HCT116 (cell line): ENCODE data around the gene ABRAXAS1. TPM values are rescaled to one million over a fixed set of nuclear protein-coding genes. Genes with fewer than 3 reads are reported as not detected.

Experiments
- ATAC-seq: fragments of 200-7000 bp; cut with Tn5 transposase; 2 replicates; pipeline ENCODE4 v1.9.1; 2020; ENCODE audit warnings: mild to moderate bottlenecking, moderate library complexity
- BruUV-seq: library from RNA; stranded (reverse); fragments of 400-500 nt; replicated peaks from 2 replicates; lab custom pipeline; 2021; lab: Mats Ljungman, UMichigan
- CTCF ChIA-PET: fragments of 300-600 bp; sonication (Branson Sonifier 250); formaldehyde crosslinking; loops from one replicate; lab custom pipeline; 2021; ENCODE audit warnings: antibody characterized with exemption; lab: Charles Lee
- POLR2A ChIA-PET: fragments of 300-600, 350-600 bp; sonication (Branson Sonifier 250); formaldehyde crosslinking; loops from one replicate; lab custom pipeline; 2021; ENCODE audit warnings: antibody characterized with exemption; lab: Charles Lee
- RAD21 ChIA-PET, 2 experiments: fragments of 300-600 bp; sonication (Branson Sonifier 250); formaldehyde crosslinking; loops; one replicate each; lab custom pipeline; 2023; ENCODE audit warnings: low total read pairs in 2 of 2; ENCODE audit not compliant: uncharacterized antibody in 2 of 2, unreplicated experiment in 2 of 2, low non-redundant PET in 1 of 2; lab: Charles Lee
- DNase-seq: peaks from one replicate; pipeline ENCODE4 v3.0.0-alpha.2; 2010; ENCODE audit warnings: low read depth, low spot score
- H2AFZ ChIP-seq: fragments of 200-600 bp; shearing (Covaris generic), sonication (generic); 2 replicates; pipeline ENCODE4 v1.6.1; 2017; ENCODE audit warnings: low read depth, mixed run types, mixed read lengths, antibody characterized with exemption, low read length; ENCODE audit not compliant: poor library complexity, severe bottlenecking
- H3K27ac ChIP-seq: 2 replicates; pipeline ENCODE4 v1.5.1; 2012; ENCODE audit warnings: low read depth, low read length
- H3K27me3 ChIP-seq: fragments of 200-600 bp; sonication (generic); 2 replicates; pipeline ENCODE4 v1.6.1; 2016; ENCODE audit warnings: mixed run types, low read length, mixed read lengths; ENCODE audit not compliant: insufficient read depth
- H3K36me3 ChIP-seq, 2 experiments: fragments of 200-500 bp in 1 of 2; fragments of 200-600 bp in 1 of 2; sonication (Bioruptor generic) in 1 of 2; sonication (generic) in 1 of 2; 2 replicates each; pipeline versions ENCODE4 v1.5.1 to v1.6.1; 2014 to 2016; ENCODE audit warnings: low read length in 2 of 2, inconsistent platforms in 1 of 2, mixed read lengths in 1 of 2, mixed run types in 1 of 2; ENCODE audit not compliant: insufficient read depth in 2 of 2, control insufficient read depth in 1 of 2
- H3K4me1 ChIP-seq, 2 experiments: fragments of 200-600 bp in 1 of 2; sonication (generic) in 1 of 2; 2 replicates each; pipeline versions ENCODE4 v1.5.1 to v1.6.1; 2012 to 2017; ENCODE audit warnings: low read length in 2 of 2, inconsistent platforms in 1 of 2, mild to moderate bottlenecking in 1 of 2, mixed read lengths in 1 of 2, mixed run types in 1 of 2, moderate library complexity in 1 of 2; ENCODE audit not compliant: insufficient read depth in 2 of 2, control insufficient read depth in 1 of 2
- H3K4me2 ChIP-seq: fragments of 200-600 bp; sonication (generic); 2 replicates; pipeline ENCODE4 v1.6.1; 2017; ENCODE audit warnings: mixed run types, low read length, mixed read lengths
- H3K4me3 ChIP-seq, 2 experiments: fragments of 200-600 bp in 1 of 2; sonication (generic) in 1 of 2; replicated peaks in 1 of 2; 2 replicates each; pipeline ENCODE4 v1.5.1; 2011 to 2016; ENCODE audit warnings: low read length in 2 of 2, control low read depth in 1 of 2, low read depth in 1 of 2, mild to moderate bottlenecking in 1 of 2, mixed read lengths in 1 of 2, mixed run types in 1 of 2
- H3K79me2 ChIP-seq: fragments of 200-600 bp; sonication (generic); 2 replicates; pipeline ENCODE4 v1.6.1; 2017; ENCODE audit warnings: mild to moderate bottlenecking, mixed run types, low read length, moderate library complexity, mixed read lengths; ENCODE audit not compliant: insufficient read depth
- H3K9ac ChIP-seq: fragments of 200-600 bp; sonication (generic); 2 replicates; pipeline ENCODE4 v1.6.1; 2016; ENCODE audit warnings: low read length, mixed read lengths
- H3K9me2 ChIP-seq: fragments of 200-600 bp; sonication (generic), shearing (Covaris generic); 2 replicates; pipeline ENCODE4 v1.6.1; 2017; ENCODE audit warnings: mixed run types, mild to moderate bottlenecking, moderate library complexity; ENCODE audit not compliant: insufficient read depth
- H3K9me3 ChIP-seq, 2 experiments: fragments of 200-500 bp in 1 of 2; fragments of 200-600 bp in 1 of 2; sonication (Bioruptor generic) in 1 of 2; sonication (generic) in 1 of 2; 2 replicates each; pipeline ENCODE4 v1.6.1; 2014 to 2017; ENCODE audit warnings: low read length in 2 of 2, mixed read lengths in 2 of 2, inconsistent platforms in 1 of 2, low read depth in 1 of 2, mild to moderate bottlenecking in 1 of 2, mixed run types in 1 of 2, moderate library complexity in 1 of 2; ENCODE audit not compliant: control insufficient read depth in 1 of 2, insufficient read depth in 1 of 2
- H4K20me1 ChIP-seq: fragments of 200-600 bp; sonication (generic), shearing (Covaris generic); 2 replicates; pipeline ENCODE4 v1.6.1; 2017; ENCODE audit warnings: mixed run types, mild to moderate bottlenecking, moderate library complexity; ENCODE audit not compliant: insufficient read depth
- CBX3 ChIP-seq: IDR thresholded peaks from 2 replicates; pipeline ENCODE4 v1.6.1; 2012; ENCODE audit warnings: low read depth
- CEBPB ChIP-seq: IDR thresholded peaks from 2 replicates; pipeline ENCODE4 v1.6.1; 2012; ENCODE audit warnings: low read depth
- EZH2 ChIP-seq: fragments of 200-600 bp; sonication (generic); IDR thresholded peaks from 2 replicates; pipeline ENCODE4 v1.6.1; 2017; ENCODE audit warnings: antibody characterized with exemption, mixed run types
- EZH2phosphoT487 ChIP-seq: fragments of 200-600 bp; IDR thresholded peaks from 2 replicates; pipeline ENCODE4 v1.6.1; 2018; ENCODE audit warnings: antibody characterized with exemption, borderline replicate concordance
- FOSL1 ChIP-seq: IDR thresholded peaks from 2 replicates; pipeline ENCODE4 v1.6.1; 2012; ENCODE audit warnings: low read depth
- JUND ChIP-seq: IDR thresholded peaks from 2 replicates; pipeline ENCODE4 v1.6.1; 2012
- POLR2AphosphoS5 ChIP-seq: IDR thresholded peaks from 2 replicates; pipeline ENCODE4 v1.6.1; 2011; ENCODE audit warnings: mild to moderate bottlenecking, low read depth, low read length, moderate library complexity
- SIN3A ChIP-seq: IDR thresholded peaks from 2 replicates; pipeline ENCODE4 v1.6.1; 2012; ENCODE audit warnings: low read depth
- SP1 ChIP-seq: IDR thresholded peaks from 2 replicates; pipeline ENCODE4 v1.6.1; 2012; ENCODE audit warnings: low read depth
- ZNF274 ChIP-seq: fragments of 200-500 bp; sonication (Bioruptor generic); IDR thresholded peaks from 2 replicates; pipeline ENCODE4 v1.6.1; 2014; ENCODE audit warnings: mild to moderate bottlenecking, low read depth, low read length, inconsistent platforms
- intact Hi-C: fragments of 100-400 bp; cut with micrococcal nuclease; formaldehyde crosslinking; loops from 2 replicates; pipeline ENCODE4 v1.10.0; 2022
- total RNA-seq: library from RNA; stranded (reverse); gene quantifications from one replicate; pipeline ENCODE4 v1.2.1, GENCODE V29; 2021; ENCODE audit not compliant: unreplicated experiment
- TF ChIP-seq, protein P1 (sequence below): IDR thresholded peaks from 2 replicates; pipeline ENCODE4 v1.6.1; 2012

ABRAXAS1 gene
- total RNA-seq, 1 experiment from 2014 or later = 23.3 TPM

DNA sequence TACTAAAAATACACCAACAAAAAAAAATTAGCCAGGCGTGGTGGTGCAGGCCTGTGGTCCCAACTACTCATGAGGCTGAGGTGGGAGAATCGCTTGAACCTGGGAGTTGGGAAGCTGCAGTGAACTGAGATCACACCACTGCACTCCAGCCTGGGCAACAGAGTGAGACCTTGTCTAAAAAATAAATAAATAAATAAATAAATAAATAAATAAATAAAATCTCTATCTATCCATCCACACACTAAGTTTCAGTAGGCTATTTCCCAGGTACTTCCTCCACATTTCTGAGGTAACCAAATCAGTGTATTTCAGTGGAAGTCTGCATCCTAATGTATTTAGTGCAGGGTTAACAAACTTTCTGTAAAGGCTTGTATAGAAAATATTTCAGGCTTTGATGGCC, 10.9 kb downstream of the ABRAXAS1 start:
- no peak overlapping the region for H3K9ac ChIP-seq
- TF ChIP-seq SP1 (no peak), ZNF274 (no peak), CEBPB (no peak), SIN3A (no peak), FOSL1 (no peak), POLR2AphosphoS5 (no peak), EZH2 (no peak), EZH2phosphoT487 (no peak)
- TF ChIP-seq, protein P1, sequence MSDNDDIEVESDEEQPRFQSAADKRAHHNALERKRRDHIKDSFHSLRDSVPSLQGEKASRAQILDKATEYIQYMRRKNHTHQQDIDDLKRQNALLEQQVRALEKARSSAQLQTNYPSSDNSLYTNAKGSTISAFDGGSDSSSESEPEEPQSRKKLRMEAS = no peak
- TF ChIP-seq, all 23 proteins: peak for 0
- H2AFZ ChIP-seq = no peak overlapping the region
- ATAC-seq (no peak), DNase-seq (no peak)
- no peaks in the 10 kb centered on the region for H3K27me3 ChIP-seq
- H3K4me1 ChIP-seq = no peaks in the 10 kb centered on the region
- no peaks in the 10 kb centered on the region for H3K9me3 ChIP-seq
- no peak overlapping the region for H3K4me3 ChIP-seq
- no TSS peak for BruUV-seq
- no peaks in the 10 kb centered on the region for H3K9me2 ChIP-seq
- no peaks in the 10 kb centered on the region for H3K79me2 ChIP-seq
- no peaks in the 10 kb centered on the region for H3K36me3 ChIP-seq
- ChIA-PET RAD21 (no interaction called here), CTCF (no interaction called here), POLR2A (no interaction called here)
- no peaks in the 10 kb centered on the region for H4K20me1 ChIP-seq
- H3K4me2 ChIP-seq = no peak overlapping the region
- intact Hi-C loops = no loop called here
- H3K27ac ChIP-seq = no peak overlapping the region

DNA sequence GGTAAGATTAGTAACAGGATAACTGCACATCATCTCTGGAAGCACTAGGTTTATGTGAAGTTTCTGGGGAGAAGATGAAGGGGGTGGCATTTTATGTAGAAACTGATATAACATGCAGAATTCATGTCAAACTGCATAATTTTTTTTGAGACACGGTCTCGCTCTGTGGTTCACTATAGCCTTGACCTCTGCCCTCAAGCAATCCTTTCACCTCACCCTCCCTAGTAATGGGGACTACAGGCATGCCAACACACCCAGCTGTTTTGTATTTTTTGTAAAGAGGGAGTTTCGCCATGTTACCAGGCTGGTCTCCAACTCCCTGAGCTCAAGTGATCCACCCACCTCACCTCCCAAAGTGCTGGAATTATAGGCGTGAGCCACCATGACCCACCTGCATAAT, 11.5 kb downstream of the ABRAXAS1 start:
- ChIA-PET POLR2A (no interaction called here), CTCF (no interaction called here), RAD21 (no interaction called here)
- Histone ChIP-seq H4K20me1 (no peaks in the 10 kb centered on the region), H3K79me2 (no peaks in the 10 kb centered on the region), H3K9me2 (no peaks in the 10 kb centered on the region), H3K9ac (no peak overlapping the region), H2AFZ (no peak overlapping the region), H3K27ac (no peak overlapping the region), H3K4me1 (no peaks in the 10 kb centered on the region), H3K4me3 (no peak overlapping the region), H3K36me3 (no peaks in the 10 kb centered on the region), H3K27me3 (no peaks in the 10 kb centered on the region), H3K4me2 (no peak overlapping the region), H3K9me3 (no peaks in the 10 kb centered on the region)
- DNase-seq (no peak), ATAC-seq (no peak)
- no TSS peak for BruUV-seq
- TF ChIP-seq JUND = no peak
- no peak for TF ChIP-seq CEBPB
- TF ChIP-seq ZNF274 = no peak
- TF ChIP-seq CBX3 = no peak
- no peak for TF ChIP-seq EZH2phosphoT487
- TF ChIP-seq, protein P1 = no peak
- intact Hi-C loops = no loop called here
